Measurements from ENCODE around the gene TMEM129. TPM values are rescaled to one million over a fixed set of nuclear protein-coding genes. Genes with fewer than 3 reads are reported as not detected.
A peak's percentile ranks its signal among the peaks of the same experiment; 100 is the strongest.

Gene TMEM129
- total RNA-seq, 2 donors from 2014 or later = 73.7 to 81.7 TPM

GRCh38 chr4:1693131-1693896 is 27.8 kb downstream of the TMEM129 start:
- Histone ChIP-seq H3K27ac (no peak overlapping the region), H3K36me3 (peaks cover 0 to 3% of the 10 kb centered on the region in 2 donors), H3K27me3 (replicated peaks; ENCODE audit: insufficient read depth) (no peaks in the 10 kb centered on the region), H3K4me1 (replicated peaks) (no peaks in the 10 kb centered on the region), H3K9me3 (no peaks in the 10 kb centered on the region), H3K4me3 (no peak overlapping the region)
- 35% methylated on average over 7 of the region's 7 CpGs for WGBS
- intact Hi-C loops (cut with DNase I) = no loop called here
- TF ChIP-seq, protein P1, sequence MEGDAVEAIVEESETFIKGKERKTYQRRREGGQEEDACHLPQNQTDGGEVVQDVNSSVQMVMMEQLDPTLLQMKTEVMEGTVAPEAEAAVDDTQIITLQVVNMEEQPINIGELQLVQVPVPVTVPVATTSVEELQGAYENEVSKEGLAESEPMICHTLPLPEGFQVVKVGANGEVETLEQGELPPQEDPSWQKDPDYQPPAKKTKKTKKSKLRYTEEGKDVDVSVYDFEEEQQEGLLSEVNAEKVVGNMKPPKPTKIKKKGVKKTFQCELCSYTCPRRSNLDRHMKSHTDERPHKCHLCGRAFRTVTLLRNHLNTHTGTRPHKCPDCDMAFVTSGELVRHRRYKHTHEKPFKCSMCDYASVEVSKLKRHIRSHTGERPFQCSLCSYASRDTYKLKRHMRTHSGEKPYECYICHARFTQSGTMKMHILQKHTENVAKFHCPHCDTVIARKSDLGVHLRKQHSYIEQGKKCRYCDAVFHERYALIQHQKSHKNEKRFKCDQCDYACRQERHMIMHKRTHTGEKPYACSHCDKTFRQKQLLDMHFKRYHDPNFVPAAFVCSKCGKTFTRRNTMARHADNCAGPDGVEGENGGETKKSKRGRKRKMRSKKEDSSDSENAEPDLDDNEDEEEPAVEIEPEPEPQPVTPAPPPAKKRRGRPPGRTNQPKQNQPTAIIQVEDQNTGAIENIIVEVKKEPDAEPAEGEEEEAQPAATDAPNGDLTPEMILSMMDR (IDR thresholded peaks at IDR 0.05) = peak; percentile 61 to 94 (median 90)
- peak; percentile 65 for TF ChIP-seq POLR2AphosphoS5 (IDR thresholded peaks at IDR 0.05)
- TF ChIP-seq POLR2A (IDR thresholded peaks at IDR 0.05) = no peak
- DNase-seq (ENCODE audit: low spot score) = peak; percentile 76

GRCh38 chr4:1691737-1692373 is 29.3 kb downstream of the TMEM129 start:
- Histone ChIP-seq H3K4me3 (no peak overlapping the region), H3K36me3 (peaks cover 0 to 3% of the 10 kb centered on the region in 2 donors), H3K9me3 (no peaks in the 10 kb centered on the region), H3K4me1 (replicated peaks) (no peaks in the 10 kb centered on the region), H3K27me3 (replicated peaks; ENCODE audit: insufficient read depth) (no peaks in the 10 kb centered on the region), H3K27ac (no peak overlapping the region)
- WGBS = 81% methylated on average over 9 of the region's 9 CpGs
- TF ChIP-seq, protein P1 (IDR thresholded peaks at IDR 0.05) = no peak
- TF ChIP-seq POLR2A (IDR thresholded peaks at IDR 0.05) = no peak
- no peak for TF ChIP-seq POLR2AphosphoS5 (IDR thresholded peaks at IDR 0.05)
- intact Hi-C loops (cut with DNase I) = no loop called here
- no peak for DNase-seq (ENCODE audit: low spot score)

DNA sequence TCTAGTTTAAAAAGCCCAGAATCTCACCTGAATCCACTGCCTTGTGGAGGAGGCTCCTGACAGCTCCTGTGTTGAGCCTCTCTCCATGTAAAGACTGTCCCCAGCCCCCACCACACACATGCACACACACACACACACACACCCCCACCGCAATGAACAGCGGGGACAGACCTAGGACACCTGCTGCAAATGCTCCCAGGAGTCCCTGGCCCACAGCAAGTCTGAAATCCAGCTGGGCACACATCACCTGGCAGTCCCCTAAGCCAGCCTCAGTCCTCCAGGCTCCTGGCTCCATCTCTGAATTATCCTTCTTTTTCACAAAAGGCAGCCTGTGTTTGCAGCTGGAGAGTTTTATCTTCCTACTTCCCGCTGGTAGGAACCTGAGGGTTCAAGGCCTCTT is 30.4 kb downstream of the TMEM129 start:
- H3K27me3 ChIP-seq (replicated peaks; ENCODE audit: insufficient read depth) = no peaks in the 10 kb centered on the region
- DNase-seq (ENCODE audit: low spot score) = no peak
- H3K9me3 ChIP-seq = no peaks in the 10 kb centered on the region
- no peak overlapping the region for H3K27ac ChIP-seq
- no peak overlapping the region for H3K4me3 ChIP-seq
- H3K4me1 ChIP-seq (replicated peaks) = no peaks in the 10 kb centered on the region
- intact Hi-C loops (cut with DNase I) = no loop called here
- H3K36me3 ChIP-seq = peaks cover 0 to 3% of the 10 kb centered on the region in 2 donors
- 89% methylated on average over 3 of the region's 3 CpGs for WGBS
- TF ChIP-seq POLR2AphosphoS5 (IDR thresholded peaks at IDR 0.05) (no peak), POLR2A (IDR thresholded peaks at IDR 0.05) (no peak)
- TF ChIP-seq, protein P1 (IDR thresholded peaks at IDR 0.05) = no peak

DNA sequence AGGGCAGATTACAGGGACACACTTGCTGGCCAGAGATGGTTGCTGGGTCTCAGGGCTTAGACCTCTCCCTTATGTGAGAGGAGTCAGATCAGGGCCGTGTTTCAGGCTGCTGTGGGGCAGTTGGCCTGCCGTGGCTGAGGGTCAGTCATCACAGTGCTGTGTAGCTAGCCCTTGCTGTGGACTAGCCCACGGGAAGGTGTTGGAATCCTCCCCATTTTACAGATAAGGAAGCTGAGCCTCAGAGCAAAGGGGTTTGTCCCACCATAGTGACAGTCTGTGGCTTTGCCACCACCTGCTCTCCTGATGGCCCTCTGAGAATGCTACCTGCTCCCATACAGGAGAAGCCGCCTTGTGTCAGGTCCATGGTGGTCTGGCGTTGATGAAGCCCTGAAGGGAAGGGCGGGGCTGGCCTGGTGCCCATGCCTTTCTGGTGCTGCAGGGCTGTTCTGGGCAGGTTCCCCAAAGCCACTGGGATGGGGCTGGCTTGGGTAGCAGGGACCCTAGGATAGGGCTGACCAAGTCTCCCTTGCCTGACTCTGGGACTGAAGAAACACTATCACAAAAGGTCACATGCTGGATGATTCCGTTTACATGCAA is 34.6 kb downstream of the TMEM129 start:
- Histone ChIP-seq H3K4me1 (replicated peaks) (no peaks in the 10 kb centered on the region), H3K9me3 (no peaks in the 10 kb centered on the region), H3K27ac (no peak overlapping the region), H3K36me3 (no peaks in the 10 kb centered on the region), H3K4me3 (no peak overlapping the region), H3K27me3 (replicated peaks; ENCODE audit: insufficient read depth) (no peaks in the 10 kb centered on the region)
- intact Hi-C loops (cut with DNase I) = no loop called here
- no peak for DNase-seq (ENCODE audit: low spot score)
- 58% methylated on average over 5 of the region's 7 CpGs for WGBS
- TF ChIP-seq POLR2A (IDR thresholded peaks at IDR 0.05) (no peak), POLR2AphosphoS5 (IDR thresholded peaks at IDR 0.05) (no peak)
- TF ChIP-seq, protein P1 (IDR thresholded peaks at IDR 0.05) = no peak
